ENCODE results near the gene CYP11A1.

The CYP11A1 gene

DNA sequence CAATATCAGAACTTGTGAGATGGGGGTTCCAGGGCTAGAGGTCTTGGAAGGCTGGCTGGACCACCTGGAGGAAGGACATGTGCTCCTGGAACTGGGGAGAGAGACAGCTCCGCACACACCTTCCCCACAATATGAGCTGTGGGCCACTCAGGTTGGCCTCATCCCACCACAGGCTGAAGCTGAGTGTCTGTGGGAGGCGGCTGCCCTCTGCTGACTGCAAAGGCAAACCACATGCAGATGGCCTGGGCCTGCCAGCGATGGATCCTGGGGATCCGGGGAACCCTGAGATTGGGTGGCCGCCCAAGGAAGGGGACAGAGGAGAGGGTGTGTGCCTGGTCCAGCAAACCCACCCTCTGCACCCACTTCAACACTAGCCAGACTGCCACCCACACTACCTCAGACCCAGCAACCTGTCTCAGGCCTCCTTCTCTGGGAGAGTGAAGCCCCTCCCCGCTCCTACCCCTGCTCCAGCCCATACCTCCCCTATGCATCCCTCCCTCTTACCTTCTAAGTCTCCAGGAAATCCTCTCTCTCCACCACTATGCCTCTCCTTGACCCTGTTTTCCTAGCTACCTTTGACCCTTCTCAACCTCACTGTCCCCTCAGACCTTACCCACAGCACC lies 44.8 kb downstream of the CYP11A1 start:
- H3K9me2 ChIP-seq (replicated peaks; ENCODE audit: low read depth, low read length) = no peaks in the 10 kb centered on the region
- no peaks in the 10 kb centered on the region for H3K27me3 ChIP-seq (ENCODE audit: insufficient read depth, low read length, poor library complexity, severe bottlenecking)
- no peak overlapping the region for H2AFZ ChIP-seq (ENCODE audit: low read length)
- H4K20me1 ChIP-seq (ENCODE audit: insufficient read depth, low read length, poor library complexity, severe bottlenecking) = no peaks in the 10 kb centered on the region
- H3F3A ChIP-seq (ENCODE audit: low read depth) = no peaks in the 10 kb centered on the region
- no peaks in the 10 kb centered on the region for H3K9me3 ChIP-seq (ENCODE audit: insufficient read depth, low read depth, low read length)
- H3K4me1 ChIP-seq (ENCODE audit: insufficient read depth, low read length, poor library complexity, severe bottlenecking) = peaks cover 40% of the 10 kb centered on the region
- TF ChIP-seq, protein P1, sequence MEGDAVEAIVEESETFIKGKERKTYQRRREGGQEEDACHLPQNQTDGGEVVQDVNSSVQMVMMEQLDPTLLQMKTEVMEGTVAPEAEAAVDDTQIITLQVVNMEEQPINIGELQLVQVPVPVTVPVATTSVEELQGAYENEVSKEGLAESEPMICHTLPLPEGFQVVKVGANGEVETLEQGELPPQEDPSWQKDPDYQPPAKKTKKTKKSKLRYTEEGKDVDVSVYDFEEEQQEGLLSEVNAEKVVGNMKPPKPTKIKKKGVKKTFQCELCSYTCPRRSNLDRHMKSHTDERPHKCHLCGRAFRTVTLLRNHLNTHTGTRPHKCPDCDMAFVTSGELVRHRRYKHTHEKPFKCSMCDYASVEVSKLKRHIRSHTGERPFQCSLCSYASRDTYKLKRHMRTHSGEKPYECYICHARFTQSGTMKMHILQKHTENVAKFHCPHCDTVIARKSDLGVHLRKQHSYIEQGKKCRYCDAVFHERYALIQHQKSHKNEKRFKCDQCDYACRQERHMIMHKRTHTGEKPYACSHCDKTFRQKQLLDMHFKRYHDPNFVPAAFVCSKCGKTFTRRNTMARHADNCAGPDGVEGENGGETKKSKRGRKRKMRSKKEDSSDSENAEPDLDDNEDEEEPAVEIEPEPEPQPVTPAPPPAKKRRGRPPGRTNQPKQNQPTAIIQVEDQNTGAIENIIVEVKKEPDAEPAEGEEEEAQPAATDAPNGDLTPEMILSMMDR (conservative IDR thresholded peaks at IDR 0.05; ENCODE audit: low read length) = peak; percentile 94
- TF ChIP-seq EZH2phosphoT487 (IDR thresholded peaks at IDR 0.05; ENCODE audit: borderline replicate concordance) = no peak
- H3K36me3 ChIP-seq (ENCODE audit: insufficient read depth, low read length) = no peaks in the 10 kb centered on the region
- H3K9ac ChIP-seq (ENCODE audit: low read depth, low read length, poor library complexity, severe bottlenecking) = no peak overlapping the region
- H3K79me2 ChIP-seq (ENCODE audit: insufficient read depth, low read length) = no peaks in the 10 kb centered on the region
- no peak overlapping the region for H3K4me2 ChIP-seq (ENCODE audit: low read depth, low read length, poor library complexity, severe bottlenecking)
- H3K4me3 ChIP-seq (ENCODE audit: low read length, poor library complexity, severe bottlenecking) = no peak overlapping the region

DNA sequence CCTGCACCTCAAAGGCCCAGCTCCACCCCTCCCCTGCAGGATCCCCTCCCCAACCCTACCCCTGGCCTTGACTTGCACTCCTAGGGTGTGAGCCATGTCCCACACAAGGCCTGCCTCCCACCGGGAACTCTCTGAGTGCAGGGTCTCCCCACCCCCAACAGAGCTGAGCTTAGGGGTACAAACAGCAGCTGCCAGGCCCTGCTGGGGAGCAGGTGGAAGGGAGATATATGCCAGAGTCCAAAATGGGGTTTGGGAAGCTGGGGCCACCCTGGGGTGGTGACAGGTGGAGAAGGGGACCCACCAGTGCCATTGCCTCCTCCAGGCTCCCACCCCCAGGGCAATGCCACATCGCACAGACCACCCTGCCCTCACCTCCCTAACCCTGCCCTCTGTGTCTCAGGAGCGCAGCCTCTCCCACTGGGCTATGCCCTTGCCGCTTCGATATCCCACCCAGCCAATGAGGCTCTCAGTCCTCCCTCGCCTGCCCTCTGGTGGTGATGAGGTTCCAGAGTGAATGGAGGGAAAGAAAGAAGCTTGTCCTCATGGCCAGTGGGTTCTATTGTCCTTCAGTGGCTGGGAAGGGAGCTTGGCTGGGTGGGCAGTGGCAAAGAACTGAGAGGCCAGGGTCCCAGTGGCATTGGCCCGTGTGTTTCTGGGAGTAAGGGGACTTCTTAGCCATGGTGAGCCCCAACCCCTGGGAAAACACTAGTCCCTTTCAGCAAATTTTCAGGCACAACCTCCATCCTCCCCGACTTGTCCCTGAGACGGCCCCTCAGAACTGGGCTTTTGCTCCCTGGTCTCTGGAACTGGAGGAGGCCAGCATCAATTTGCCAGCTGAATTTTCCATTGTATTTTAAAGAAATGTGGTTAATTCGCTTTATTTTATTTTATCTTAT lies 46.8 kb downstream of the CYP11A1 start:
- Histone ChIP-seq H4K20me1 (ENCODE audit: insufficient read depth, low read length, poor library complexity, severe bottlenecking) (no peaks in the 10 kb centered on the region), H3K4me2 (ENCODE audit: low read depth, low read length, poor library complexity, severe bottlenecking) (peak overlapping the region; percentile 94), H3K9me3 (ENCODE audit: insufficient read depth, low read depth, low read length) (no peaks in the 10 kb centered on the region), H3K4me3 (ENCODE audit: low read length, poor library complexity, severe bottlenecking) (no peak overlapping the region), H3K79me2 (ENCODE audit: insufficient read depth, low read length) (no peaks in the 10 kb centered on the region), H3K27me3 (ENCODE audit: insufficient read depth, low read length, poor library complexity, severe bottlenecking) (no peaks in the 10 kb centered on the region), H3K4me1 (ENCODE audit: insufficient read depth, low read length, poor library complexity, severe bottlenecking) (peaks cover 57% of the 10 kb centered on the region), H2AFZ (ENCODE audit: low read length) (0 out of 2 replicates have a peak overlapping the region, but pooled peaks have one; percentile 65), H3K9ac (ENCODE audit: low read depth, low read length, poor library complexity, severe bottlenecking) (no peak overlapping the region), H3K36me3 (ENCODE audit: insufficient read depth, low read length) (no peaks in the 10 kb centered on the region), H3K9me2 (replicated peaks; ENCODE audit: low read depth, low read length) (no peaks in the 10 kb centered on the region), H3F3A (ENCODE audit: low read depth) (no peaks in the 10 kb centered on the region)
- TF ChIP-seq EZH2phosphoT487 (IDR thresholded peaks at IDR 0.05; ENCODE audit: borderline replicate concordance) = no peak
- TF ChIP-seq, protein P1 (conservative IDR thresholded peaks at IDR 0.05; ENCODE audit: low read length) = peak; percentile 81

DNA sequence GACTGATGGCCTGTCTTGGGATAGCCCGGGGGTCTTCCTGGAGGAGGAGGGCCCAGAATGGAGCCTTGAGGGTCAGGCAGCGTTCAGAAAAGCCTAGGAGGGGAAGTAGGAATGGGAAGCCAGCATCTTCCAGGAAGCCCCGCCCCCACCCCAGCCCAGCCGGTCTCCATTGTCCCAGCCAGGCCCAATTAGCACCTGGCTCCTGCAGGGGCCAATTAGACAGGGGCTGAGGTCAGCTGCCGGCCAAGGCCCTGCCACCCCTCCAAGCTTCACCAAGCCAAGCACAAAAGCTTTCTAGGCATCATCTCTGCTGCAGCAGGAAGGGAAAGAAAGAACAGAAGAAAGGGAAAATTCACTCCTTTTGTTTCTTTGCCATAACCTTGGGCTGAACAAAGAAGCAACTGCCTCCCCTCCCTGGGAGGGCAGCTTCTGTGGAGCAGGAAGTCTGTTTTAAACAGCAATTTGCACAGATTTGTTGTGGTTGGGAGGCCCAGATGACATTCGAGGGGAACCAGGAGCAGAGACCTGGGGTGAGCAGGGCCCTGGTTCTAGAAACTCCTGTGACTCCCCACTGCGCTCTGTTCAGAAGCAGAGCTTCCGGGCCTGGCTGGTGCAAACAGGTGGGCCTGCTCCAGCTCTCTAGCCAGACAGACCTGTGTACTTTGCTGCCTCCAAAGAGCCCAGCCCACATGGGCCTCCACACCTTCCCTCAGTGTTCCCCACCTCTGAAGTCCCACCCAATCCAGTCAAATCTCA lies 47.7 kb downstream of the CYP11A1 start:
- peak overlapping the region; percentile 94 for H3K4me2 ChIP-seq (ENCODE audit: low read depth, low read length, poor library complexity, severe bottlenecking)
- H4K20me1 ChIP-seq (ENCODE audit: insufficient read depth, low read length, poor library complexity, severe bottlenecking) = no peaks in the 10 kb centered on the region
- no peak overlapping the region for H3K4me3 ChIP-seq (ENCODE audit: low read length, poor library complexity, severe bottlenecking)
- H3K9ac ChIP-seq (ENCODE audit: low read depth, low read length, poor library complexity, severe bottlenecking) = no peak overlapping the region
- H3K36me3 ChIP-seq (ENCODE audit: insufficient read depth, low read length) = no peaks in the 10 kb centered on the region
- TF ChIP-seq EZH2phosphoT487 (IDR thresholded peaks at IDR 0.05; ENCODE audit: borderline replicate concordance) = no peak
- TF ChIP-seq, protein P1 (conservative IDR thresholded peaks at IDR 0.05; ENCODE audit: low read length) = no peak
- no peaks in the 10 kb centered on the region for H3K27me3 ChIP-seq (ENCODE audit: insufficient read depth, low read length, poor library complexity, severe bottlenecking)
- H3K79me2 ChIP-seq (ENCODE audit: insufficient read depth, low read length) = no peaks in the 10 kb centered on the region
- no peak overlapping the region for H2AFZ ChIP-seq (ENCODE audit: low read length)
- no peaks in the 10 kb centered on the region for H3K9me2 ChIP-seq (replicated peaks; ENCODE audit: low read depth, low read length)
- H3K4me1 ChIP-seq (ENCODE audit: insufficient read depth, low read length, poor library complexity, severe bottlenecking) = peaks cover 60% of the 10 kb centered on the region
- H3F3A ChIP-seq (ENCODE audit: low read depth) = peaks cover 7% of the 10 kb centered on the region; the same call in 1 of the 2 replicates
- H3K9me3 ChIP-seq (ENCODE audit: insufficient read depth, low read depth, low read length) = no peaks in the 10 kb centered on the region
